ENCODE results near the gene NAPSA.

The NAPSA gene

GRCh38 chr19:50328224-50328872, 37.1 kb downstream of the NAPSA start:
- peak overlapping the region in 1 of 2 donors; percentile 57 for H3K27ac ChIP-seq
- no peak for DNase-seq (ENCODE audit: low spot score)
- peak overlapping the region; percentile 65 for H3K4me3 ChIP-seq
- no peak for TF ChIP-seq CTCF (IDR thresholded peaks at IDR 0.05)

GRCh38 chr19:50327461-50328223, 37.8 kb downstream of the NAPSA start:
- Histone ChIP-seq H3K27ac (no peak overlapping the region), H3K4me3 (no peak overlapping the region)
- TF ChIP-seq CTCF (IDR thresholded peaks at IDR 0.05), result no peak

GRCh38 chr19:50327013-50327412, 38.4 kb downstream of the NAPSA start:
- no peak for TF ChIP-seq CTCF (IDR thresholded peaks at IDR 0.05)
- Histone ChIP-seq H3K27ac (no peak overlapping the region), H3K4me3 (no peak overlapping the region)
- DNase-seq (ENCODE audit: low spot score), result no peak

More at GRCh38 chr19:50327461-50328223, 37.8 kb downstream of the NAPSA start:
- no peak for DNase-seq (ENCODE audit: low spot score)

- peak overlapping the region; percentile 49 for H3K4me3 ChIP-seq
- DNase-seq (ENCODE audit: low spot score), result no peak
- no peak for TF ChIP-seq CTCF (IDR thresholded peaks at IDR 0.05)
- H3K27ac ChIP-seq, result no peak overlapping the region
Measured at GRCh38 chr19:50326101-50326664, 39.3 kb downstream of the NAPSA start.

GRCh38 chr19:50325310-50326100, 39.9 kb downstream of the NAPSA start:
- DNase-seq (ENCODE audit: low spot score), result no peak
- H3K27ac ChIP-seq, result no peak overlapping the region
- no peak for TF ChIP-seq CTCF (IDR thresholded peaks at IDR 0.05)
- peak overlapping the region; percentile 49 for H3K4me3 ChIP-seq

GRCh38 chr19:50324331-50324730, 41.1 kb downstream of the NAPSA start:
- H3K27ac ChIP-seq, result no peak overlapping the region
- DNase-seq (ENCODE audit: low spot score), result no peak
- H3K4me3 ChIP-seq, result no peak overlapping the region
- TF ChIP-seq CTCF (IDR thresholded peaks at IDR 0.05), result no peak
